K562 (cell line): Measurements from ENCODE around the gene CFAP53. TPM values are rescaled to one million over a fixed set of nuclear protein-coding genes. Genes with fewer than 3 reads are reported as not detected.

Source experiments
- ATAC-seq: fragments of 200-7000 bp; cut with Tn5 transposase; 3 replicates; pipeline ENCODE4 v1.9.1; 2020; ENCODE audit warnings: moderate library complexity
- BruUV-seq: library from RNA; stranded (reverse); fragments of 400-500 nt; replicated peaks from 2 replicates; lab custom pipeline; 2021; lab: Mats Ljungman, UMichigan
- CTCF ChIA-PET: fragments of 300-600 bp; formaldehyde crosslinking; extraction: SDS; loops from one replicate; lab custom pipeline; 2021; ENCODE audit warnings: low intra/inter-chr PET ratio; lab: Yijun Ruan, JAX
- POLR2A ChIA-PET: fragments of 300-600, 350-650 bp; sonication (Branson Sonifier 250); formaldehyde crosslinking; extraction: SDS; loops from one replicate; lab custom pipeline; 2021; ENCODE audit warnings: antibody characterized with exemption, inconsistent platforms; lab: Yijun Ruan, JAX
- DNase-seq, 4 experiments: peaks; one replicate each; pipeline versions ENCODE4 v3.0.0 to v3.0.0-alpha.2; 2011 to 2018; ENCODE audit warnings: low spot score in 3 of 4, mixed read lengths in 3 of 4; ENCODE audit errors: extremely low read depth in 1 of 4
- FAIRE-seq: peaks from 2 replicates; lab custom pipeline; 2011; peaks lifted over from hg19 to GRCh38; lab: Jason Lieb, UNC
- H2AFZ ChIP-seq: 2 replicates; pipeline ENCODE4 v1.6.0; 2011; ENCODE audit warnings: low read depth, low read length, control low read depth, inconsistent platforms
- H3K27ac ChIP-seq: fragments of 200-600 bp; 3 replicates; pipeline ENCODE4 v1.8.0; 2011; ENCODE audit warnings: low read depth, mild to moderate bottlenecking, control low read depth, inconsistent platforms, low read length, moderate library complexity, mixed read lengths; ENCODE audit errors: extremely low read depth
- H3K27me3 ChIP-seq, 2 experiments: fragments of 300-600 bp in 1 of 2; 2 replicates in 1 of 2; 3 replicates in 1 of 2; pipeline versions ENCODE4 v1.6.0 to v1.8.0; 2011; ENCODE audit warnings: inconsistent platforms in 2 of 2, low read length in 2 of 2, mild to moderate bottlenecking in 1 of 2, mixed read lengths in 1 of 2, moderate library complexity in 1 of 2; ENCODE audit not compliant: control insufficient read depth in 2 of 2, insufficient read depth in 2 of 2
- H3K36me3 ChIP-seq: fragments of 300-600 bp; 3 replicates; pipeline ENCODE4 v1.8.0; 2011; ENCODE audit warnings: mild to moderate bottlenecking, low read length, inconsistent platforms; ENCODE audit not compliant: control insufficient read depth, insufficient read depth
- H3K4me1 ChIP-seq, 2 experiments: fragments of 200-600 bp in 1 of 2; replicated peaks in 1 of 2; 2 replicates in 1 of 2; 3 replicates in 1 of 2; pipeline versions ENCODE4 v1.5.1 to v1.8.0; 2011; ENCODE audit warnings: inconsistent platforms in 2 of 2, low read length in 2 of 2, mild to moderate bottlenecking in 1 of 2, mixed read lengths in 1 of 2, moderate library complexity in 1 of 2; ENCODE audit not compliant: control insufficient read depth in 2 of 2, insufficient read depth in 2 of 2
- H3K4me2 ChIP-seq: 2 replicates; pipeline ENCODE4 v1.6.1; 2011; ENCODE audit warnings: low read length, control low read depth, inconsistent platforms, mixed read lengths; ENCODE audit not compliant: insufficient read depth
- H3K4me3 ChIP-seq: fragments of 200-600 bp; sonication (generic), shearing (Covaris generic); 2 replicates; pipeline ENCODE4 v1.5.1; 2016; ENCODE audit warnings: control low read depth, inconsistent platforms
- H3K79me2 ChIP-seq: fragments of 200-600 bp; 3 replicates; pipeline ENCODE4 v1.8.0; 2011; ENCODE audit warnings: low read length, inconsistent platforms; ENCODE audit not compliant: control insufficient read depth, insufficient read depth
- H3K9ac ChIP-seq, 2 experiments: 2 replicates each; pipeline versions ENCODE4 v1.6.0 to v1.6.1; 2011; ENCODE audit warnings: low read depth in 2 of 2, low read length in 2 of 2, control low read depth in 1 of 2, inconsistent platforms in 1 of 2, mild to moderate bottlenecking in 1 of 2, mixed read lengths in 1 of 2; ENCODE audit not compliant: insufficient read depth in 1 of 2
- H3K9me1 ChIP-seq: one replicate; pipeline ENCODE4 v1.6.0; 2011; ENCODE audit warnings: inconsistent platforms, mild to moderate bottlenecking, low read length, moderate library complexity; ENCODE audit not compliant: control insufficient read depth, insufficient read depth
- H3K9me3 ChIP-seq: replicated peaks from 2 replicates; pipeline ENCODE4 v1.5.1; 2011; ENCODE audit warnings: low read depth, low read length, inconsistent platforms; ENCODE audit not compliant: control insufficient read depth, insufficient read depth
- H4K20me1 ChIP-seq: replicated peaks from 2 replicates; pipeline ENCODE4 v1.6.1; 2011; ENCODE audit warnings: low read length, inconsistent platforms, mixed read lengths; ENCODE audit not compliant: control insufficient read depth, insufficient read depth
- CBFA2T2 ChIP-seq: fragments of 450-650 bp; conservative IDR thresholded peaks from 2 replicates; pipeline ENCODE4 v1.6.1; 2017; ENCODE audit warnings: mild to moderate bottlenecking
- HNRNPK ChIP-seq: fragments of 200-400 bp; formaldehyde crosslinking; IDR thresholded peaks from one replicate; pipeline ENCODE4 v1.6.1; 2018; ENCODE audit warnings: mild to moderate bottlenecking, low read depth, low read length; ENCODE audit not compliant: poor library complexity, severe bottlenecking
- ILK ChIP-seq: fragments of 450-650 bp; IDR thresholded peaks from 2 replicates; pipeline ENCODE4 v1.6.1; 2016; ENCODE audit warnings: missing genetic modification characterization, low read depth, mild to moderate bottlenecking, missing compliant biosample characterization, moderate library complexity, borderline replicate concordance
- LCOR ChIP-seq: sonication (generic); formaldehyde crosslinking; IDR thresholded peaks from 2 replicates; pipeline ENCODE4 v1.8.0; 2022; ENCODE audit warnings: mild to moderate bottlenecking, missing genetic modification reagents
- MEIS2 ChIP-seq: fragments of 450-650 bp; IDR thresholded peaks from 2 replicates; pipeline ENCODE4 v1.6.1; 2014; ENCODE audit warnings: mild to moderate bottlenecking; ENCODE audit not compliant: partially characterized antibody
- MYC ChIP-seq, 2 experiments: fragments of 250-450 bp in 1 of 2; sonication (Bioruptor Pico) in 1 of 2; IDR thresholded peaks; 2 replicates each; pipeline versions ENCODE4 v1.5.1 to v1.6.1; 2012 to 2021; ENCODE audit warnings: low read depth in 2 of 2, borderline replicate concordance in 1 of 2, improper control_type of control experiment in 1 of 2, low read length in 1 of 2, mild to moderate bottlenecking in 1 of 2, moderate library complexity in 1 of 2
- POLR2H ChIP-seq: IDR thresholded peaks from 2 replicates; pipeline ENCODE4 v1.6.1; 2016; ENCODE audit warnings: missing genetic modification characterization, low read depth, mild to moderate bottlenecking, control low read depth, missing compliant biosample characterization, moderate library complexity
- RBFOX2 ChIP-seq: fragments of 200-400 bp; formaldehyde crosslinking; IDR thresholded peaks from 2 replicates; pipeline ENCODE4 v1.6.1; 2017; ENCODE audit warnings: low read depth, mild to moderate bottlenecking, low read length, moderate library complexity
- TSC22D4 ChIP-seq: fragments of 450-650 bp; IDR thresholded peaks from 2 replicates; pipeline ENCODE4 v1.6.1; 2016; ENCODE audit warnings: missing genetic modification characterization, missing biosample characterization, control low read depth
- ZBTB11 ChIP-seq, 3 experiments: fragments of 200-800 bp in 1 of 3; fragments of 250-450 bp in 1 of 3; fragments of 450-650 bp in 1 of 3; sonication (Bioruptor Pico) in 1 of 3; sonication (Bioruptor generic) in 1 of 3; formaldehyde crosslinking in 1 of 3; IDR thresholded peaks; 2 replicates each; pipeline versions ENCODE4 v1.6.1 to v1.8.0; 2016 to 2022; ENCODE audit warnings: mild to moderate bottlenecking in 2 of 3, missing genetic modification characterization in 2 of 3, missing compliant biosample characterization in 1 of 3, moderate library complexity in 1 of 3
- ZNF408 ChIP-seq: fragments of 250-450 bp; sonication (Bioruptor Pico); IDR thresholded peaks from 2 replicates; pipeline ENCODE4 v1.4.0; 2020; ENCODE audit warnings: low read depth, mild to moderate bottlenecking, moderate library complexity
- WGBS: fragments of 100-300 bp; shearing (Covaris generic); methylation state at CpG from one replicate; pipeline ENCODE4 v1.1.6; 2016; ENCODE audit warnings: low coverage, mixed read lengths; ENCODE audit not compliant: insufficient coverage; ENCODE audit errors: missing lambda C conversion rate; 5-methylcytosine and 5-hydroxymethylcytosine counted together
- in situ Hi-C: fragments of 300-500 bp; cut with MboI; formaldehyde crosslinking; loops from 4 replicates; pipeline ENCODE4 v1.15.0; 2018; ENCODE audit warnings: inconsistent platforms, mixed read lengths
- intact Hi-C: fragments of 100-400 bp; cut with micrococcal nuclease; formaldehyde crosslinking; loops from 2 replicates; pipeline ENCODE4 v1.14.2; 2022
- polyA plus RNA-seq, 8 experiments: library from polyadenylated mRNA; depleted of rRNA in 4 of 8; stranded (reverse) in 5 of 8; unstranded in 3 of 8; fragments of >200 nt; fragmentation: Nextera tagmentation in 2 of 8; fragmentation: Illumina TruSeq in 1 of 8; extraction: Ambion mirVana in 2 of 8; extraction: Trizol in 1 of 8; gene quantifications; 2 replicates each; pipeline versions ENCODE4 v1.2.1 to v1.2.3, GENCODE V29; 2011 to 2014; ENCODE audit warnings: inconsistent platforms in 1 of 8, missing spikeins in 1 of 8
- total RNA-seq, 7 experiments: library from RNA; depleted of rRNA in 6 of 7; stranded (reverse); fragments of >200 nt in 6 of 7; fragmentation: Illumina TruSeq in 2 of 7; extraction: Trizol in 2 of 7; gene quantifications; 2 replicates each; pipeline versions ENCODE4 v1.2.1 to v1.2.3, GENCODE V29; 2011 to 2021; ENCODE audit warnings: low replicate concordance in 1 of 7

The CFAP53 gene
- total and polyA plus RNA-seq, 9 of the 15 experiments (the other 6 are each of a cell fraction or from before 2014, with no cell fraction given) = 0.21 to 1.9 (median 1.2) TPM

DNA sequence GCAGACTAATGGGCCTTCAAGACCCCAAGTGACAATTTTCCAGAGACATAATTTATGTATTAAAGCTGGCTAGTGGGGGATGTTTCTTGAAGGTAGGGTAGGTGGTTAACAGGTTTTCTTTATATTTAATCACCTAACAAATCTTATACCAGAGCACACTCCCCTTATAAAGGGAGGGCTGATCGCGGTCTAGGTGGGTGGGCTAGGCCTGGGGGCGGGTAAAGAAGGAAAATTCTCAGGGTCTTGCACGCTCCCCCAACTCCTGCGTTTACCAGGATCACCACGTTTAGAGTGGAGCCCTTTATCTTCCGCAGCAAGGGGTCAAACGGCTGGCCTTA lies 41.1 kb upstream of the CFAP53 start:
- intact Hi-C loops = no loop called here
- Histone ChIP-seq H4K20me1 (no peaks in the 10 kb centered on the region), H3K79me2 (no peaks in the 10 kb centered on the region), H3K36me3 (no peaks in the 10 kb centered on the region), H3K4me1 (peaks cover 0 to 23% of the 10 kb centered on the region in 2 experiments; a peak in 3 of 5 replicates)
- FAIRE-seq = no peak
- WGBS = 14% methylated on average over 7 of the region's 8 CpGs
- no TSS peak for BruUV-seq
- POLR2A ChIA-PET = interaction anchor here (0.7 kb wide), 2 partner anchors 16 to 41 kb away, joined by 3 read pairs; partner anchors contain the start of gene CFAP53
- TF ChIP-seq RBFOX2 = 0 out of 2 replicates have a peak, but pooled peaks have one; percentile 24
- TF ChIP-seq ILK (tag) = no peak
- TF ChIP-seq, all 486 proteins: peak for 1
- CTCF ChIA-PET = no interaction called here
- H3K9ac ChIP-seq = peak overlapping the region in 1 of 2 experiments; percentile 65; a peak in 1 of 4 replicates
- ATAC-seq = no peak
- H3K27ac ChIP-seq = peak overlapping the region; percentile 33; the same call in 2 of the 3 replicates
- no peaks in the 10 kb centered on the region for H3K27me3 ChIP-seq
- peaks cover 5% of the 10 kb centered on the region; the same call in 1 of the 2 replicates for H3K9me3 ChIP-seq
- no peaks in the 10 kb centered on the region for H3K9me1 ChIP-seq
- H3K4me2 ChIP-seq = peak overlapping the region; percentile 73
- in situ Hi-C loops = no loop called here
- no peak for DNase-seq
- peak overlapping the region; percentile 85 for H2AFZ ChIP-seq
- peak overlapping the region; percentile 29 for H3K4me3 ChIP-seq

DNA sequence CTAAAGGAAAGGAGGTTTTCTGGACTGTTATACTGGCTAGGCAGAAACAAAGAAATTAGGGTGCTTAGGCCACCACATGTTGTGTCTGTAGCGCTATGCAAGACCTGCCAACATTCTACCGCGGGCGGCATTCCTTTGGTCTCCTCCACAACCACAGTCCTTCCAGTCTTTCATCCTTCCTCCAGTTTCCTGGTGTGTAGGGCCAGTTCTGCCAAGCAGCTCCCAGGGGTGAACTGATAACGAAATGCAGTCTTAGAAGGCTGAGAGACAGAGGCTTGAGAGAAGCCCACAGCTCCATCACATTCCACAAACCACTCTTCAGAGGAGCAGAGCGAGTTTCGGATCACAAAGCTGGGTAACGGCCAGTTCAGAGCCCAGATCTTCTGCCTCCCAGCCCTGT lies 40.6 kb upstream of the CFAP53 start:
- no peak for FAIRE-seq
- peaks cover 5% of the 10 kb centered on the region; the same call in 1 of the 2 replicates for H3K9me3 ChIP-seq
- WGBS = 56% methylated on average over 8 of the region's 8 CpGs
- H3K79me2 ChIP-seq = no peaks in the 10 kb centered on the region
- ChIA-PET POLR2A (interaction anchor here (0.6 to 0.7 kb wide), 2 partner anchors 40 to 143 kb away, joined by 3 read pairs; partner anchors contain the start of gene CFAP53), CTCF (no interaction called here)
- peak overlapping the region; percentile 73 for H3K4me2 ChIP-seq
- peak in 1 of 4 experiments; percentile 12 for DNase-seq
- BruUV-seq = no TSS peak
- H3K4me3 ChIP-seq = no peak overlapping the region; the same call in 1 of the 2 replicates
- in situ Hi-C loops = no loop called here
- H3K36me3 ChIP-seq = no peaks in the 10 kb centered on the region
- peak; percentile 49 for ATAC-seq
- peaks cover 0 to 20% of the 10 kb centered on the region in 2 experiments; a peak in 3 of 5 replicates for H3K4me1 ChIP-seq
- peak overlapping the region; percentile 85 for H2AFZ ChIP-seq
- intact Hi-C loops = no loop called here
- peak overlapping the region; percentile 33; the same call in 2 of the 3 replicates for H3K27ac ChIP-seq
- no peaks in the 10 kb centered on the region for H4K20me1 ChIP-seq
- no peaks in the 10 kb centered on the region for H3K27me3 ChIP-seq
- no peaks in the 10 kb centered on the region for H3K9me1 ChIP-seq
- peak overlapping the region in 1 of 2 experiments; percentile 55; a peak in 1 of 4 replicates for H3K9ac ChIP-seq
- TF ChIP-seq POLR2H (no peak), MYC (IDR thresholded peaks at IDR 0.05; ENCODE audit: low read depth, low read length) (no peak), MYC (CRISPR knock-in tag; IDR thresholded peaks at IDR 0.05; ENCODE audit: borderline replicate concordance, low read depth) (no peak), HNRNPK (no peak), TSC22D4 (tag) (no peak), LCOR (CRISPR knock-in tag) (no peak), CBFA2T2 (no peak), ZNF408 (CRISPR knock-in tag) (no peak), ZBTB11 (CRISPR knock-in tag; IDR thresholded peaks at IDR 0.05) (no peak), MEIS2 (no peak)
